H9 (cell line): ENCODE measurements around the gene IPO11. TPM values are rescaled to one million over a fixed set of nuclear protein-coding genes. Genes with fewer than 3 reads are reported as not detected.

ENCODE experiments used
- DNase-seq: peaks from one replicate; pipeline ENCODE4 v3.0.0-alpha.2; 2017
- H2AFZ ChIP-seq: one replicate; pipeline ENCODE4 v1.6.1; 2013; ENCODE audit warnings: mild to moderate bottlenecking, low read length, control low read depth, moderate library complexity
- H2AK5ac ChIP-seq: 2 replicates; pipeline ENCODE4 v1.6.1; 2013; ENCODE audit warnings: low read length, control low read depth, mixed read lengths; ENCODE audit not compliant: insufficient read length
- H2BK120ac ChIP-seq: one replicate; pipeline ENCODE4 v1.6.1; 2013; ENCODE audit warnings: low read depth, mild to moderate bottlenecking, low read length, control low read depth, inconsistent platforms; ENCODE audit not compliant: poor library complexity, severe bottlenecking
- H2BK12ac ChIP-seq: 2 replicates; pipeline ENCODE4 v1.6.1; 2013; ENCODE audit warnings: low read length, control low read depth, mixed read lengths, low read depth; ENCODE audit not compliant: insufficient read length
- H2BK15ac ChIP-seq: 2 replicates; pipeline ENCODE4 v1.6.1; 2013; ENCODE audit warnings: low read depth, low read length, control low read depth
- H2BK20ac ChIP-seq: one replicate; pipeline ENCODE4 v1.6.1; 2013; ENCODE audit warnings: low read depth, mild to moderate bottlenecking, low read length, control low read depth, inconsistent platforms; ENCODE audit not compliant: poor library complexity, severe bottlenecking
- H2BK5ac ChIP-seq: 2 replicates; pipeline ENCODE4 v1.6.1; 2013; ENCODE audit warnings: low read length, control low read depth, mixed read lengths; ENCODE audit not compliant: insufficient read length
- H3K14ac ChIP-seq: 2 replicates; pipeline ENCODE4 v1.6.1; 2013; ENCODE audit warnings: low read length, control low read depth; ENCODE audit not compliant: insufficient read depth
- H3K18ac ChIP-seq: 2 replicates; pipeline ENCODE4 v1.6.1; 2013; ENCODE audit warnings: low read depth, mild to moderate bottlenecking, mixed read lengths, low read length, control low read depth; ENCODE audit not compliant: insufficient read length
- H3K23ac ChIP-seq: 2 replicates; pipeline ENCODE4 v1.6.1; 2013; ENCODE audit warnings: low read length, control low read depth, mixed read lengths, low read depth; ENCODE audit not compliant: insufficient read length
- H3K23me2 ChIP-seq: 2 replicates; pipeline ENCODE4 v1.6.1; 2013; ENCODE audit warnings: low read depth, mild to moderate bottlenecking, mixed read lengths, low read length, control low read depth; ENCODE audit not compliant: insufficient read length, poor library complexity, severe bottlenecking
- H3K27ac ChIP-seq: 2 replicates; pipeline ENCODE4 v1.5.1; 2013; ENCODE audit warnings: low read length, control low read depth, mixed read lengths, low read depth; ENCODE audit not compliant: insufficient read length
- H3K27me3 ChIP-seq: 2 replicates; pipeline ENCODE4 v1.6.1; 2013; ENCODE audit warnings: low read length, control low read depth, inconsistent platforms; ENCODE audit not compliant: insufficient read depth
- H3K4ac ChIP-seq: 2 replicates; pipeline ENCODE4 v1.6.1; 2013; ENCODE audit warnings: low read depth, mild to moderate bottlenecking, control low read depth, inconsistent platforms, low read length, moderate library complexity
- H3K4me1 ChIP-seq: 2 replicates; pipeline ENCODE4 v1.6.1; 2013; ENCODE audit warnings: low read length, control low read depth, inconsistent platforms; ENCODE audit not compliant: insufficient read depth
- H3K4me2 ChIP-seq: 2 replicates; pipeline ENCODE4 v1.6.1; 2013; ENCODE audit warnings: low read length, control low read depth, mixed read lengths; ENCODE audit not compliant: insufficient read length, insufficient read depth
- H3K56ac ChIP-seq: 2 replicates; pipeline ENCODE4 v1.6.1; 2013; ENCODE audit warnings: low read depth, mild to moderate bottlenecking, mixed read lengths, low read length, control low read depth; ENCODE audit not compliant: insufficient read length
- H3K79me1 ChIP-seq: 2 replicates; pipeline ENCODE4 v1.6.1; 2013; ENCODE audit warnings: low read depth, mild to moderate bottlenecking, moderate library complexity, low read length, control low read depth, inconsistent platforms; ENCODE audit not compliant: insufficient read depth, poor library complexity, severe bottlenecking
- H3K79me2 ChIP-seq: 2 replicates; pipeline ENCODE4 v1.6.1; 2013; ENCODE audit warnings: low read length, control low read depth, inconsistent platforms; ENCODE audit not compliant: insufficient read depth
- H3K9ac ChIP-seq: 2 replicates; pipeline ENCODE4 v1.6.1; 2013; ENCODE audit warnings: low read length, control low read depth, mixed read lengths; ENCODE audit not compliant: insufficient read length; ENCODE audit errors: extremely low read depth
- H3K9me3 ChIP-seq: one replicate; pipeline ENCODE4 v1.6.1; 2013; ENCODE audit warnings: low read depth, low read length, inconsistent platforms; ENCODE audit not compliant: control insufficient read depth
- H3T11ph ChIP-seq: one replicate; pipeline ENCODE4 v1.6.1; 2013; ENCODE audit warnings: mild to moderate bottlenecking, low read length, control low read depth, inconsistent platforms
- H4K20me1 ChIP-seq: one replicate; pipeline ENCODE4 v1.6.1; 2013; ENCODE audit not compliant: control insufficient read depth, insufficient read length, insufficient read depth
- H4K5ac ChIP-seq: 2 replicates; pipeline ENCODE4 v1.6.1; 2013; ENCODE audit warnings: low read depth, mild to moderate bottlenecking, mixed read lengths, low read length, control low read depth; ENCODE audit not compliant: insufficient read length
- H4K8ac ChIP-seq: replicated peaks from 2 replicates; pipeline ENCODE4 v1.6.1; 2013; ENCODE audit warnings: low read length, control low read depth, mixed read lengths, low read depth; ENCODE audit not compliant: insufficient read length
- H4K91ac ChIP-seq: 2 replicates; pipeline ENCODE4 v1.6.1; 2013; ENCODE audit warnings: low read depth, mild to moderate bottlenecking, moderate library complexity, mixed read lengths, low read length, control low read depth; ENCODE audit not compliant: insufficient read length
- H3K27ac Mint-ChIP-seq, 3 experiments: 2 replicates in 2 of 3; 3 replicates in 1 of 3; pipeline ENCODE4 v1.8.0; 2020 to 2021; ENCODE audit warnings: mixed read lengths in 3 of 3, mild to moderate bottlenecking in 1 of 3, moderate library complexity in 1 of 3
- H3K27me3 Mint-ChIP-seq: 2 replicates; pipeline ENCODE4 v1.8.0; 2021; ENCODE audit warnings: low read depth, mild to moderate bottlenecking, moderate library complexity, mixed read lengths
- H3K36me3 Mint-ChIP-seq, 3 experiments: 2 replicates in 2 of 3; 3 replicates in 1 of 3; pipeline ENCODE4 v1.8.0; 2020 to 2021; ENCODE audit warnings: low read depth in 3 of 3, mixed read lengths in 3 of 3; ENCODE audit not compliant: insufficient read depth in 1 of 3
- H3K4me1 Mint-ChIP-seq, 2 experiments: 2 replicates each; pipeline ENCODE4 v1.8.0; 2020; ENCODE audit warnings: mixed read lengths in 2 of 2
- H3K4me3 Mint-ChIP-seq, 2 experiments: 2 replicates in 1 of 2; 3 replicates in 1 of 2; pipeline ENCODE4 v1.8.0; 2020 to 2021; ENCODE audit warnings: mild to moderate bottlenecking in 2 of 2, mixed read lengths in 2 of 2, moderate library complexity in 1 of 2
- H3K9me3 Mint-ChIP-seq, 2 experiments: 2 replicates in 1 of 2; 3 replicates in 1 of 2; pipeline ENCODE4 v1.8.0; 2020; ENCODE audit warnings: mild to moderate bottlenecking in 2 of 2, mixed read lengths in 2 of 2, moderate library complexity in 1 of 2
- WGBS: extraction: QIAGEN DNeasy Blood & Tissue Kit; methylation state at CpG from one replicate; pipeline ENCODE4 v1.1.7; 2013; ENCODE audit warnings: missing lambda C conversion rate, low lambda C conversion rate, mixed read lengths; ENCODE audit not compliant: insufficient read length; ENCODE audit errors: extremely low coverage; 5-methylcytosine and 5-hydroxymethylcytosine counted together
- total RNA-seq: library from RNA; stranded (reverse); gene quantifications from 2 replicates; pipeline ENCODE4 v1.2.1, GENCODE V29; 2021
- TF ChIP-seq, protein P1 (sequence below): fragments of 200-600 bp; sonication (generic); conservative IDR thresholded peaks from 3 replicates; pipeline ENCODE4 v1.8.0; 2021; ENCODE audit warnings: antibody characterized with exemption, mild to moderate bottlenecking

The IPO11 gene
- total RNA-seq, 1 experiment from 2014 or later: 63.0 TPM

DNA sequence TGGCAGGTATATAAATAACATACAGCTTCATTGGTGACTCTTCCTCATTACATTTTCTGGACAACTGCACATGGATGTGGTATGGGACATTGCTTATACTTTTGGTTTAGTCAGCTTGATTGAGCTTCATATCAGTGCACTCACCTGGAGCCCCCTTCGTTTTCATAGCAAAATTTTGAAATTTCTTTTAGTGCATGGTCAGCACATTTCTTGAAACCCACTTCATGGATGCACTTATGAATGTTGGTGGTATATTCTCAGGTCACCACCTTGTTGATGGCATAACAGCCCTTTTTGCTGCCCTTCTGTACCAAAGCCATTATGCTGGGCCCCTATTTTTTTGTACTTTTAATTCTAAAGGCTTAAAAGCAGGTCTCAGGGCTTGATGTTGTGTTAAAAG is 149.3 kb downstream of the IPO11 start:
- H2BK20ac ChIP-seq: no peak overlapping the region
- H2BK15ac ChIP-seq: no peak overlapping the region
- H3K27me3 Mint-ChIP-seq: no peaks in the 10 kb centered on the region
- H2BK120ac ChIP-seq: no peak overlapping the region
- H4K5ac ChIP-seq: no peak overlapping the region
- TF ChIP-seq, protein P1, sequence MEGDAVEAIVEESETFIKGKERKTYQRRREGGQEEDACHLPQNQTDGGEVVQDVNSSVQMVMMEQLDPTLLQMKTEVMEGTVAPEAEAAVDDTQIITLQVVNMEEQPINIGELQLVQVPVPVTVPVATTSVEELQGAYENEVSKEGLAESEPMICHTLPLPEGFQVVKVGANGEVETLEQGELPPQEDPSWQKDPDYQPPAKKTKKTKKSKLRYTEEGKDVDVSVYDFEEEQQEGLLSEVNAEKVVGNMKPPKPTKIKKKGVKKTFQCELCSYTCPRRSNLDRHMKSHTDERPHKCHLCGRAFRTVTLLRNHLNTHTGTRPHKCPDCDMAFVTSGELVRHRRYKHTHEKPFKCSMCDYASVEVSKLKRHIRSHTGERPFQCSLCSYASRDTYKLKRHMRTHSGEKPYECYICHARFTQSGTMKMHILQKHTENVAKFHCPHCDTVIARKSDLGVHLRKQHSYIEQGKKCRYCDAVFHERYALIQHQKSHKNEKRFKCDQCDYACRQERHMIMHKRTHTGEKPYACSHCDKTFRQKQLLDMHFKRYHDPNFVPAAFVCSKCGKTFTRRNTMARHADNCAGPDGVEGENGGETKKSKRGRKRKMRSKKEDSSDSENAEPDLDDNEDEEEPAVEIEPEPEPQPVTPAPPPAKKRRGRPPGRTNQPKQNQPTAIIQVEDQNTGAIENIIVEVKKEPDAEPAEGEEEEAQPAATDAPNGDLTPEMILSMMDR: no peak
- H3K9ac ChIP-seq: no peak overlapping the region
- H3K18ac ChIP-seq: no peak overlapping the region
- H3K4ac ChIP-seq: no peak overlapping the region
- no peak overlapping the region for H3K4me3 Mint-ChIP-seq
- DNase-seq: no peak
- H2AFZ ChIP-seq: no peak overlapping the region
- H3K4me1 Mint-ChIP-seq: peaks cover 4 to 9% of the 10 kb centered on the region in 2 experiments
- no peaks in the 10 kb centered on the region for H3K9me3 ChIP-seq
- peaks cover 3% of the 10 kb centered on the region; the same call in 1 of the 2 replicates for H3K4me1 ChIP-seq
- H3K27ac Mint-ChIP-seq: no peak overlapping the region
- no peaks in the 10 kb centered on the region for H3K27me3 ChIP-seq
- H2BK5ac ChIP-seq: no peak overlapping the region
- no CpG with 5 or more reads among the region's 1 CpG for WGBS
- no peaks in the 10 kb centered on the region for H3K79me1 ChIP-seq
- H4K91ac ChIP-seq: no peak overlapping the region
- H3K36me3 Mint-ChIP-seq: peaks cover 19 to 38% (median 29%) of the 10 kb centered on the region in 3 experiments
- no peak overlapping the region for H3K56ac ChIP-seq
- no peak overlapping the region for H3K14ac ChIP-seq
- H2AK5ac ChIP-seq: no peak overlapping the region
- H4K20me1 ChIP-seq: no peaks in the 10 kb centered on the region
- no peak overlapping the region for H3K23ac ChIP-seq
- H3K23me2 ChIP-seq: no peaks in the 10 kb centered on the region
- peaks cover 3 to 7% of the 10 kb centered on the region in 2 experiments; a peak in 3 of 5 replicates for H3K9me3 Mint-ChIP-seq
- no peak overlapping the region for H2BK12ac ChIP-seq
- no peaks in the 10 kb centered on the region for H3K79me2 ChIP-seq
- no peak overlapping the region for H4K8ac ChIP-seq
- no peak overlapping the region for H3T11ph ChIP-seq
- no peak overlapping the region for H3K4me2 ChIP-seq
- no peak overlapping the region for H3K27ac ChIP-seq
